ENCODE results near the gene TMEM242. TPM values are rescaled to one million over a fixed set of nuclear protein-coding genes. Genes with fewer than 3 reads are reported as not detected.

The TMEM242 gene
- total and polyA plus RNA-seq, 10 of the 15 experiments (the other 5 are each of a cell fraction or from before 2014, with no cell fraction given) = 2.8 to 9.8 (median 5.5) TPM

- TF ChIP-seq MEF2B (IDR thresholded peaks at IDR 0.05; ENCODE audit: partially characterized antibody, poor library complexity, severe bottlenecking) (no peak), BHLHE40 (IDR thresholded peaks at IDR 0.05; ENCODE audit: borderline replicate concordance in 1 of 2, low read depth in 2 of 2, low read length in 1 of 2) (no peak), MLLT1 (IDR thresholded peaks at IDR 0.05) (no peak), SUPT20H (IDR thresholded peaks at IDR 0.05; ENCODE audit: borderline replicate concordance, control insufficient read depth, low read depth, low read length) (no peak), ETV6 (conservative IDR thresholded peaks at IDR 0.05 in 1 of 2, IDR thresholded peaks at IDR 0.05 in 1 of 2; ENCODE audit: borderline replicate concordance in 1 of 2, low read depth in 1 of 2) (no peak)
Observed at GRCh38 chr6:157246048-157246630, 77.2 kb downstream of the TMEM242 start (continued).

GRCh38 chr6:157245436-157245835 lies 77.9 kb downstream of the TMEM242 start:
- no peaks in the 10 kb centered on the region for H3K4me1 ChIP-seq (ENCODE audit: control insufficient read depth, insufficient read depth, low read length)
- no peaks in the 10 kb centered on the region for H4K20me1 ChIP-seq (ENCODE audit: control insufficient read depth, insufficient read depth)
- no peak overlapping the region for H3K4me2 ChIP-seq (ENCODE audit: control insufficient read depth, insufficient read depth)
- no peaks in the 10 kb centered on the region; the same call in 1 of the 3 replicates for H3K9me3 ChIP-seq (replicated peaks; ENCODE audit: control insufficient read depth, insufficient read depth, low read length)
- DNase-seq (ENCODE audit: low read depth, low spot score) (no peak), ATAC-seq (no peak), FAIRE-seq (no peak)
- RAD21 ChIA-PET (ENCODE audit: unreplicated experiment) = interaction anchor here (0.7 kb wide), 1 partner anchor 23 kb away, joined by 4 read pairs; no protein-coding TSS in a partner anchor
- SMC1A ChIA-PET (ENCODE audit: uncharacterized antibody, unreplicated experiment) = no interaction called here
- H3K9ac ChIP-seq (ENCODE audit: control insufficient read depth, insufficient read depth, low read length) = no peak overlapping the region
- intact Hi-C loops (cut with micrococcal nuclease; ENCODE audit: unreplicated experiment) = no loop called here
- in situ Hi-C loops (cut with MboI) = no loop called here
- CTCF ChIA-PET = interaction anchor here (0.6 kb wide), 1 partner anchor 14 kb away, joined by 3 read pairs; no protein-coding TSS in a partner anchor
- no peaks in the 10 kb centered on the region for H3K79me2 ChIP-seq (ENCODE audit: control insufficient read depth, insufficient read depth, low read length)
- peaks cover 0 to 2% of the 10 kb centered on the region in 2 experiments; a peak in 2 of 4 replicates for H3K27me3 ChIP-seq (replicated peaks in 1 of 2; ENCODE audit: control insufficient read depth in 2 of 2, insufficient read depth in 2 of 2, low read length in 1 of 2)
- 51% methylated on average over 11 of the region's 13 CpGs for WGBS (ENCODE audit: insufficient coverage, insufficient replicate concordance, low lambda C conversion rate, missing lambda C conversion rate)
- POLR2A ChIA-PET = no interaction called here
- H3K4me3 ChIP-seq = no peak overlapping the region
- no peak overlapping the region for H3K27ac ChIP-seq (ENCODE audit: control insufficient read depth, insufficient read depth)
- no peaks in the 10 kb centered on the region for H3K36me3 ChIP-seq (ENCODE audit: control insufficient read depth in 2 of 2, insufficient read depth in 2 of 2, low read length in 1 of 2)
- no peak overlapping the region for H2AFZ ChIP-seq (ENCODE audit: control insufficient read depth, low read depth, low read length)
- no TSS peak for BruUV-seq (replicated peaks)
- no peak for TF ChIP-seq SMARCA5 (IDR thresholded peaks at IDR 0.05)
- TF ChIP-seq E2F4 (IDR thresholded peaks at IDR 0.05; ENCODE audit: low read depth, low read length) = no peak
- TF ChIP-seq SRF (IDR thresholded peaks at IDR 0.05; ENCODE audit: low read depth in 2 of 2, low read length in 2 of 2) = no peak
- no peak for TF ChIP-seq POLR2A (IDR thresholded peaks at IDR 0.05; ENCODE audit: low read depth, low read length)
- TF ChIP-seq SMAD1 (IDR thresholded peaks at IDR 0.05; ENCODE audit: low read depth, partially characterized antibody) = no peak
- no peak for TF ChIP-seq GATAD2B (conservative IDR thresholded peaks at IDR 0.05; ENCODE audit: low read depth)
- no peak for TF ChIP-seq SREBF2 (IDR thresholded peaks at IDR 0.05; ENCODE audit: low read length)
- no peak for TF ChIP-seq TARDBP (IDR thresholded peaks at IDR 0.05; ENCODE audit: borderline replicate concordance)
- TF ChIP-seq ZNF207 (IDR thresholded peaks at IDR 0.05; ENCODE audit: borderline replicate concordance) = no peak
- no peak for TF ChIP-seq IRF4 (IDR thresholded peaks at IDR 0.05; ENCODE audit: low read depth, low read length)
- TF ChIP-seq POLR2AphosphoS2 (IDR thresholded peaks at IDR 0.05; ENCODE audit: low read depth, low read length) = no peak
- TF ChIP-seq PBX3 (IDR thresholded peaks at IDR 0.05; ENCODE audit: insufficient replicate concordance, low read depth, low read length) = no peak
